MG63 (cell line): ENCODE measurements around the gene CYSTM1. TPM values are rescaled to one million over a fixed set of nuclear protein-coding genes. Genes with fewer than 3 reads are reported as not detected.
A peak's percentile ranks its signal among the peaks of the same experiment; 100 is the strongest.

Source experiments
- DNase-seq: peaks from one replicate; pipeline ENCODE4 v3.0.0-alpha.2; 2020
- H3K27me3 ChIP-seq: fragments of 250-450 bp; sonication (Bioruptor Pico); 2 replicates; pipeline ENCODE4 v1.5.1; 2020; ENCODE audit warnings: mild to moderate bottlenecking, moderate library complexity
- H3K36me3 ChIP-seq: fragments of 250-450 bp; sonication (Bioruptor Pico); 2 replicates; pipeline ENCODE4 v1.5.1; 2020; ENCODE audit warnings: mild to moderate bottlenecking, moderate library complexity
- H3K4me3 ChIP-seq: fragments of 250-450 bp; sonication (Bioruptor Pico); 2 replicates; pipeline ENCODE4 v1.5.1; 2020; ENCODE audit warnings: mild to moderate bottlenecking, moderate library complexity
- H3K9me3 ChIP-seq: fragments of 250-450 bp; sonication (Bioruptor Pico); 2 replicates; pipeline ENCODE4 v1.5.1; 2020; ENCODE audit warnings: mild to moderate bottlenecking, moderate library complexity
- total RNA-seq: library from RNA; depleted of rRNA; stranded (reverse); fragments of >200 nt; shearing (Covaris generic); gene quantifications from 2 replicates; pipeline ENCODE4 v1.2.3, GENCODE V29; 2014; ENCODE audit warnings: low replicate concordance

The CYSTM1 gene
- total RNA-seq, 1 experiment from 2014 or later, result 29.4 TPM

DNA sequence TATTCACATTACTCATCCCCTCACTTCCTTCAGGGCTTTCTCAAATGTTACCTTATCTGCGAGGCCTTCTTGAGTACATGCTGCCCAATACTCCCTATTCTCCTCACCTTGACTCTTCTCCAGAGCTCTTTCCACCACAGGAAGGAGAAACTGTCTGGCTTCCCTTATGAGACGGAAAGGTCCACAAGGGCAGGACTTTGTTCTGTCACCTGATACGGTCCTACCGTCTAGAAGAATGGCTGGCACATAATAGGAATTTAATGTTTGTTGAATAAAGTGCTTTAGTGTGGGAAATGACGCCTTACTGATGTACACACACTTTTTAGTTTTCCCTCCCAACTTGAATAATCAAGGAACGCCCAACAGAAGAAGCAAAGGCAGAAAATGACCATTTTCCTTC is 75.4 kb downstream of the CYSTM1 start:
- H3K36me3 ChIP-seq, result peaks cover 43% of the 10 kb centered on the region
- DNase-seq, result no peak
- H3K4me3 ChIP-seq, result no peak overlapping the region
- H3K9me3 ChIP-seq, result no peaks in the 10 kb centered on the region
- H3K27me3 ChIP-seq, result no peaks in the 10 kb centered on the region

DNA sequence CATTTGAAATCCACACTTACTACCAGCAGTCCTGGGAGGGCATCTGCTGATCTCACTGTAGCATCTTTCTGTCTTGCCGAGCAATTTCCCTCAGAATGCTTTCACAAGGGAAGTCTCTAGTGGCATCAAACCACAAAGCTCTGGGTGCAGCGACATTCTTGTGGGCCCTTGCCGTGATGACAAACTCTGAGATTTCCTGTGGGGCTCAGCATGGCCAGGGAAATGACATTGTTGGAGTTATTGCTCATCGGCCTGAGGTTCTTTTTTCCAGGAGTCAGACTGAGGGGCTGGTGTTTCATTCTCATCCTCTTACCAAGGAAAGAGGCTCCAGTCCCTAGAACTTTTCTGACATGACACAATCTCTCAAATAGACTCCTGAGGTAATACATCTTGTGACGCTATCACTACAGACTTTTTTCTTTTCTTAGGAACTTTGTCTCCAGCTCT is 76.6 kb downstream of the CYSTM1 start:
- Histone ChIP-seq H3K4me3 (no peak overlapping the region), H3K36me3 (peaks cover 37% of the 10 kb centered on the region), H3K27me3 (no peaks in the 10 kb centered on the region), H3K9me3 (no peaks in the 10 kb centered on the region)
- peak; percentile 72 for DNase-seq

DNA sequence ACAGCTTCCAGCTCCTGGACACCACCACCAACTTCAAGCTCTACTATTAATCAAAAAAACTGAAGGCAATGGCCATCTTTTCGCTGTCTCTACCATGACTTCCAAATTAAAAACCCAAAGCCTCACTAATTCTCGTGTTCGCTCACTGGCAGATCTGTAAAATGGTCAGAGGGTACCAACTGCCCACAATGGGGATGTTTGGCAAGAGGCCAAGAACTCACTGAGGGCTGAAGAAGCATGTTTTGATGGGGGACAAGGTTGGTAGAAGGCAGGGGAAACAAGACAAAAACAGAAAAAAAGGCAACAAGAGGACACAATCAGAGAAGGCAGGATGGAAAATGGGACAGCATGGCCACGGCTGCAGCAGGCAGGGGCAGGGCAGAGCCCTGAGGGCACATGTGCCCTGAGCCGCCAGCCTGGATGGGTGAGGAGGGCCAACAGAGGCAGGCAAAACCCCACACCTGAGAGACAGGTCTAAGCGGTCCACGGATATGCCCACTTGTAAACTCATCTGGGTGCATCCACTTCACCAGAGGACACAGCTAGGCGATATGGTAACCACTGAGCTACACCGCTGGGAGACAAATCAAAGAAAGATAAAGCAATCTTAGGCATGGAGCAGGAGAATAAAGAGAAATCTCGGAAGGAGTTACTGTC is 77.6 kb downstream of the CYSTM1 start:
- no peak overlapping the region for H3K4me3 ChIP-seq
- no peaks in the 10 kb centered on the region for H3K27me3 ChIP-seq
- H3K9me3 ChIP-seq, result no peaks in the 10 kb centered on the region
- no peak for DNase-seq
- peaks cover 37% of the 10 kb centered on the region for H3K36me3 ChIP-seq

DNA sequence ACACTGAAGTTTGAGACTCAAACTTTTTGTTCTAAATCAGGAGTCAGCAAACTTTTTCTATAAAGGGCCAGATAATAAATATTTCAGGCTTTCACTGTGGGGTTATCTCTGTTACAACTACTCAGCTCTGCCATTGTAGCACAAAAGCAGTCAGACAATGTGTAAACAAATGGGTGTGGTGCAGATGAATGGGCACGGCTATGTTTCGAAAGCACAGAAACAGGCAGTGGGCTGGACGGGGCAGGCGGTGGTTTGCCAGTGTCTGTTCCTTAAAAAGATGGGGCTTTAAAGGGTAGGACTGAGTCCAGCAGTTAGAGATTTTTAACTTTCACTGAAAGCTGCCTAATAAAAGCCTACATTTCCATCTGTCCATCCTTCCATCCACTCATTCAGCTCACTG is 79.0 kb downstream of the CYSTM1 start:
- H3K36me3 ChIP-seq, result peaks cover 32% of the 10 kb centered on the region
- H3K4me3 ChIP-seq, result no peak overlapping the region
- H3K27me3 ChIP-seq, result no peaks in the 10 kb centered on the region
- DNase-seq, result peak; percentile 31
- H3K9me3 ChIP-seq, result no peaks in the 10 kb centered on the region

DNA sequence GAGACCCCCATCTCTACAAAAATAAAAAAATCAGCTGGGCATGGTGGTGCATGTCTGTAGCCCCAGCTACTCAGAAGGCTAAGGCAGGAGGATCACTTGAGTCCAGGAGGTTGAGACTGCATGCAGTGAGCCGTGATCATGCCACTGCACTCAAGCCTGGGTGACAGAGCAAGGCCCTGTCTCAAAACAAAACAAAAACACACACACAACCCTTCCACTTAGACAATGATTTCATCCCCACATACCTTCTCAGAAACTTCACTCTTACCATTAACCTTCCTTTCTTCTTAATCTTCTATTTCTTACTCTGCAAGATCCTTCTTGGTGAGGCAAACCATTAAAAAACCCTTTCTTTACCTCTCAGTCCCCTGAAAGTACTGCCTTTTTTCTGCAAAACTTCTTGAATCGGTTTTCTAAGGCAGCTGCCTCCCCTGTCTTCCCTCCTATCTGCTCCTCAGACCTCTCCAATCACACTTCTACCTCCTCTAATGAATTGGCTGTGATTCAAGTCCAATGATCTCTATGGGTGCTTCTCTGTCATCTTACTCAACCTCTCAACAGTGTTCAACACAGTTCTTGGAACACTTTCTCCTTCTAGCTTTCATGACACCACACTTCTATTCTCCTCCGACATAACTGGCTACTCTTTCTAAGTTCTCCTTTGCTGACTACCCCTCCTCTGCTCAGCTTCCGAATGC is 80.6 kb downstream of the CYSTM1 start:
- no peak for DNase-seq
- Histone ChIP-seq H3K27me3 (no peaks in the 10 kb centered on the region), H3K4me3 (no peak overlapping the region), H3K36me3 (peaks cover 31% of the 10 kb centered on the region), H3K9me3 (no peaks in the 10 kb centered on the region)

DNA sequence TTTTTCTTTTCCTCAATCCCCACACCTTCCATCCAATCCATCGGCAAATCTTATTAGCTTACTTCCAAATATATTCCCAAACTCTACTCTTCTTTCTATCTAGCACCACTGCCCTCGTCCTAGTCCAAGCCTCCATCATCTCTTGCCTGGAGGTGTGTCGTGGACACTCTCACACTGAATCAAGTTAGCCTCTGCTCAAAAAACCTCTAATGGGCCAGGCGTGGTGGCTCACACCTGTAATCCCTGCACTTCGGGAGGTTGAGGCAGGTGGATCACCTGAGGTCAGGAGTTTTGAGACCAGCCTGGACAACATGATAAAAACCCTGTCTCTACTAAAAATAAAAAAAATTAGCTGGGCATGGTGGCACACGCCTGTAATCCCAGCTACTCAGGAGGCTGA is 81.7 kb downstream of the CYSTM1 start:
- Histone ChIP-seq H3K27me3 (no peaks in the 10 kb centered on the region), H3K4me3 (no peak overlapping the region), H3K36me3 (peaks cover 32% of the 10 kb centered on the region), H3K9me3 (no peaks in the 10 kb centered on the region)
- no peak for DNase-seq

DNA sequence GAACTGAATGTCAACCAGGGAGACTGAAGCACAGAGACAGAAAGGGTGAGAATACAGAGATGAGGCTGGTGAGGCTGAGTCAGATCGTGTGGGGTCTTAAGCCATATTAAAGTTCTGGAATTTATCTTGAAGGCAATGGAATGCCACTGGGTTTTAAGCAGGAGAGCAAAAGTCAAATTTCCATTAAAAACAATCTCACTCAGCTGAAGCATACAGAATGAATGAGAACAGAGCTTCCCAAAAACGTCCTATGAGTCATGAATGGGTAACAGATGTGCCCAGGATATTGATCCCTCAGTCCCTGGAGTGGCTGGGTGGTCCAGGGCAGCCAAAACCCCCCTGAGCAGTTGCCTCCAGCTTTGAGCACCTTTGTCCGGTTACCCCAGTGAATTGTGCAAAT is 83.0 kb downstream of the CYSTM1 start:
- peaks cover 24% of the 10 kb centered on the region for H3K36me3 ChIP-seq
- no peaks in the 10 kb centered on the region for H3K9me3 ChIP-seq
- no peak overlapping the region for H3K4me3 ChIP-seq
- H3K27me3 ChIP-seq, result no peaks in the 10 kb centered on the region
- DNase-seq, result no peak

DNA sequence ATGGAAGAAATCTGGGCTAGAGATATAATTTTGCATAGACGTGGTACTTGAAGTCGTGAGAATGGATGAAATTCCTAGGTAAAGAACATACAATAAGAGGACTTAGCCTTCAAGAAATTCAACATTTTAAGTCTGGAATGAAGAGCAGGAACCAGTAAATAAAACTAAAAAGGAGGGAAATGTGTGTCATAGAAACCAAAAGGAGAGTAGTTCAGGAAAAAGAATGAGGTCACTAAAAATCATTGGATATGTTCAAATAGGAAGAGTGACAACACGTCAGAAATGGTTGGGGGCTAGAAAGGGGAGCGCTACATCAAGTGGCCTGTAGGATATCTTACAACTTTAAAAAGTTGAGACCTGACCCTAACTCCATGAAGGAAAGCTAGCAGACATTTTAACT is 83.9 kb downstream of the CYSTM1 start:
- Histone ChIP-seq H3K27me3 (no peaks in the 10 kb centered on the region), H3K4me3 (no peak overlapping the region), H3K9me3 (no peaks in the 10 kb centered on the region), H3K36me3 (peaks cover 19% of the 10 kb centered on the region)
- DNase-seq, result no peak

DNA sequence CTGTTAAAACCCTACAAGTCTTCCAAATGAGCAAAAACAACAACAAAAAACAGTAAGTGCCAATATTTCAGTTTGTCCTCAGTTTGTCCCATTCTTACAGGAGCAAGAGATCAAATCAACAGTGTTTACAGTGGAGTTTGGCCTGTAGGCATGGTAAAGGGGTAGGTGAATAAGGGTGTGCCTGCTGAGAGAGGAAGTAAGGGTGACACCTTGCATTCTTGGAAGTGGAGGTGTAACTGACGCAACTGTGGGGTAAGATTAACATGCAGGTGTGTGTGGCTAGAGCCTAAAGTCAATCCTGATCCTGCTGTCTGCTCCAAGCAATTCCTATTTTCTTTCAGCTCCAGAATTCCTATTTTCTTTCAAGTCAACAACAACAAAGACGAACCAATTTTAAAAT is 84.5 kb downstream of the CYSTM1 start:
- peaks cover 19% of the 10 kb centered on the region for H3K36me3 ChIP-seq
- H3K4me3 ChIP-seq, result no peak overlapping the region
- DNase-seq, result no peak
- no peaks in the 10 kb centered on the region for H3K27me3 ChIP-seq
- no peaks in the 10 kb centered on the region for H3K9me3 ChIP-seq

DNA sequence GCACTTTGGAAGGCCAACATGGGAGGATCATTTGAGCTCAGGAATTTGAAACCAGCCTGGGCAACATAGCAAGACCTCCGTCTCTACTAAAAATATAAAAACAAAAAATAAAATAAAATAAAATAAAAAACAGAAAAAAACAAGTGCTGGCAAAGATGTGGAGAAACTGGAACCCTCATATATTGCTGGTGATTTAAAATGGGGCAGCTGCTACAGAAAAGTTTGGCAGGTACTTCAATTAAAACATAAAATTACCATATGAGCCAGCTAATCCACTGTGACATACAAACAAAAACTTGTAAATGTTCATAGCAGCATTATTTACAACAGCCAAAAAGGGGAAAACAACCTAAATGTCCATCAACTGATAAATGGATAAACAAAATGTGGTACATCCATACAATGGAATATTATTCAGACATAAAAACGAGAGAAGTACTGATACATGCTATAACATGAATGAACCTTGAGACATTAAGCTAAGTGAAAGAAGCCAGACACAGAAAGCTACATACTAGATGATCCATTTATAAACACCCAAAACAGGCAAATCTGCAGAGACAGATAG is 85.2 kb downstream of the CYSTM1 start:
- no peak overlapping the region for H3K4me3 ChIP-seq
- no peaks in the 10 kb centered on the region for H3K9me3 ChIP-seq
- H3K36me3 ChIP-seq, result peaks cover 19% of the 10 kb centered on the region
- no peak for DNase-seq
- no peaks in the 10 kb centered on the region for H3K27me3 ChIP-seq

DNA sequence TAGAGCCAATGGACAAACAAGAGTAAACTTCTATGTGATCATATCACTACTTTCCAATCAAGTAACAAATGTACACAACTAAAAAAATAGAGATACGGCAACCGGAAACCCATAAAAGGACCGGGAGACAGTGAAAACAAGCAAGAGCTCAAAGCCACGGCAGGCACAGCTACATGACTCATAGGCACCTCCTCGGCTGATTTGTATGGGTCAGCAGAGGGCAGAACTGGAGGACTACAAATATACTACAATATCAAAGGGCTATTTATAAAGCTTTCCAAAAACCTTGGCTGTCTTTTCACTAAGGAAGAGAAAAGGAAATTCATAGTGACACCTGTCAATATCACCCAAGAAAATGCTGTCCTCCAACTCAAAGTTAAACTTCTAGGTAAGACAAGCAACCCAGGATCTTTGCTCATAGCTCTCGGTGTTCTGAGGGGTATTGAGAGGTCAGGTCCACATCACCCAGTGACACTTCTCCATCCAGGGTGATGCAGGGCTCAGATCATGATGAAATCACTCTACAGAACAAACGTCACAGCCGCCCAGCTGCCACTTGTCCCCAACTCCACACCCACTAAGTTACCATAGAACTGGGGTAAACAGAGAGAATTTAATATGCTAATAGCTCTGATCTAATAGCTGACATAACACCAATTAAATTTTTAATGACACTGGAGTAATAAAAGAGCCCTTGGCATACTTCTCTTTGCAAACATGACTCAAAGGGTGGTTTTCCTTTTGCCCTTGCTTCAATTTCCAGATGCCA is 86.6 kb downstream of the CYSTM1 start:
- H3K9me3 ChIP-seq, result no peaks in the 10 kb centered on the region
- peaks cover 16% of the 10 kb centered on the region for H3K36me3 ChIP-seq
- DNase-seq, result peak; percentile 91
- H3K4me3 ChIP-seq, result no peak overlapping the region
- no peaks in the 10 kb centered on the region for H3K27me3 ChIP-seq

DNA sequence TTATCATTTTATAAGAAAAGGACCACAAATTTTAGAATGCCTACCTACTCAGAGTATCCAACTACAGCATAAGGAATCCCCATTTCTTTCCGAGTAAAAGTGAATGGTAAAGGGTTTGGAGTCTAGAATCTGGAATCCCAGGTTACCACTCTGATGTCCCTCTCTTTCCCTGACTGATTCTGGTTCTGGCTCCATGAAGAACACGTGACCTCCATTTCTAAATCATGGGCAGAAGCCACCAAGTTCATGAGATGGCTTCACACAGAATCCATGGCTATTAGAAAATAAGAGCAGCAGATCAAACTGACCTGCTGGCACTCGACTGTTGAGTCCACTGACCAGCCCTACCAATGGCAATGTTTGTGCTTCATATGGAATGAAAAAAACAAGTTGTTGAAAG is 87.2 kb downstream of the CYSTM1 start:
- Histone ChIP-seq H3K4me3 (no peak overlapping the region), H3K27me3 (no peaks in the 10 kb centered on the region), H3K9me3 (no peaks in the 10 kb centered on the region), H3K36me3 (peaks cover 16% of the 10 kb centered on the region)
- DNase-seq, result no peak

DNA sequence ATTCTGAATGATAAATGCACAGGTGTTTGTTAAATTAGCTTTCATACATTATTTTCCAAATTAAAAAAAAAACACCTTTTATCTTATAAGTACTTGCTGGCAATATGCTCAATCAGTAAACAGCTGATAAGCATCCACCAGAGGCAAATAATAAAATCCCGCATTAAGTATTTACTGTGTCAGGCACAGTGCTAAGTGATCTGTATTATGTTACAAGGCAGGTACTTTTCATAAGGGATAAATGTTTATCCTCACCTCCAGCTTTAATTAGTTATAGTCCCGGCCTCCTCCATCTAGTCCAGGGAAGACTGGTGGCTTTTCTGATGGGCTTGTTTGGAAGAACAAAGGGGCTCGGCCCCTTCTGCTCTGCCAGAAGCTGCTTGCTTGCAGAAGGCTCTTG is 87.9 kb downstream of the CYSTM1 start:
- H3K9me3 ChIP-seq, result no peaks in the 10 kb centered on the region
- H3K36me3 ChIP-seq, result peaks cover 17% of the 10 kb centered on the region
- H3K4me3 ChIP-seq, result no peak overlapping the region
- H3K27me3 ChIP-seq, result no peaks in the 10 kb centered on the region
- DNase-seq, result no peak

DNA sequence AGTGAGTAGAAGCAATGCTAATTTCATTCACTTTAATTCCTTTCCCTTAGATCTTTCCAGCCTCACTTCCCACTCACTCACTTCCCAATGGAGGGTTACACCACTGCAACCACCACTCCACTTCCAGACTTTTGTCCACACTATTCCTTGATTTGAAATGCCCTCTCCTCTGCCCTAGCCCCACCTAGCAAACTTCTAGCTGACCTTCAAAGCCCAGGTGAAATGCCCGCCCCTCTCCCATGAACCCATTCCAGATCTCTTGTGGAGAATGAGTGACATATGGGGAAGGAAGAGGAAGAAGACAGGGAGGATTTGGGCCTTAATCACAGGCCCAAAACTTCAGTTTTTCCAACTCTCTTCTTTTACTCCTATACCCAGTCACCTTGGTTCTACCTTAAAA is 90.9 kb downstream of the CYSTM1 start:
- Histone ChIP-seq H3K4me3 (no peak overlapping the region), H3K9me3 (no peaks in the 10 kb centered on the region), H3K36me3 (peaks cover 11% of the 10 kb centered on the region), H3K27me3 (no peaks in the 10 kb centered on the region)
- DNase-seq, result no peak

DNA sequence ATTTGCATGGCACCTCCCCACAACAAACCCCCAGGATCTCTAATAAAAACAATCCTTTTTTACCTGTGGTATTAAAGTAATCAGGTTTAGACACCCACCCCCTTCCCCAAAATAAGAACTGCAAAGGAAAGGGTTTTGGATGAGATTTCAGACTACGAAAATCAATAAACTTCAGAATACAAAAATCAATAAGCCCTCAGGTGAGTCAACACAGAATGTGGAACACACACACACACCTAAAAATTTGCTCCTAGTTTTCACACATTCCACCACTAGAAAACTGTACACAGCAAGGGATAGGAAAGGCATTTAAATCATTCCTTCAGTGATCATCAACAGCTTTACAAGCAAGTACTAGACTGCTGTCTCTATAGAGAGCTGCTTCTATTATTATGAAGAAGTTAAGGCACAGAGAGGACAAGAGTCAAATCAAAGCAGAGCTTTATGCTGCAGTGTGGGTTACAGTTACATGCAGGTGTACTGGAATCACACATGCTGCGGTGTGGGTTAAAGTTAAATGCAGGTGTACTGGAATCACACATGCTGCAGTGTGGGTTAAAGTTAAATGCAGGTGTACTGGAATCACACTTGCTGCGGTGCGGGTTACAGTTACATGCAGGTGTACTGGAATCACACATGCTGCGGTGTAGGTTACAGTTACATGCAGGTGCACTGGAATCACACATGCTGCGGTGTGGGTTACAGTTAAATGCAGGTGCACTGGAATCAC is 91.6 kb downstream of the CYSTM1 start:
- no peak overlapping the region for H3K4me3 ChIP-seq
- H3K36me3 ChIP-seq, result peaks cover 11% of the 10 kb centered on the region
- no peak for DNase-seq
- no peaks in the 10 kb centered on the region for H3K9me3 ChIP-seq
- no peaks in the 10 kb centered on the region for H3K27me3 ChIP-seq

DNA sequence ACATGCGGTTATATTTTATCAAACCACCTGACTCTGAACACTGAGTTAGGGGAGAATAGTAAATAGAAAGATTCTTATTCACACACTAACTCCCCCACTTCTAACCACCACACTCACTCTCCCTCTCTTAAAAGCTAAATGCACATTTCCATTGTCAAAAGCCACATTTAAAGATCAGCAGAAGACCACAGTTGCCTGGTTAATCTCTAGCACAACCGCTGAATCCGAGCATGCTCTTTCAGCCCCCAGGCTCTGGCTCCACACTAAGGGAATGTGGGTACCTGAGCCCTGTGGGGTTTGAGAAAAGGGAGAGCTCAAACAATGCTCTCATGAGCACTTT is 92.2 kb downstream of the CYSTM1 start:
- H3K27me3 ChIP-seq, result no peaks in the 10 kb centered on the region
- no peak for DNase-seq
- H3K4me3 ChIP-seq, result no peak overlapping the region
- no peaks in the 10 kb centered on the region for H3K9me3 ChIP-seq
- peaks cover 11% of the 10 kb centered on the region for H3K36me3 ChIP-seq

DNA sequence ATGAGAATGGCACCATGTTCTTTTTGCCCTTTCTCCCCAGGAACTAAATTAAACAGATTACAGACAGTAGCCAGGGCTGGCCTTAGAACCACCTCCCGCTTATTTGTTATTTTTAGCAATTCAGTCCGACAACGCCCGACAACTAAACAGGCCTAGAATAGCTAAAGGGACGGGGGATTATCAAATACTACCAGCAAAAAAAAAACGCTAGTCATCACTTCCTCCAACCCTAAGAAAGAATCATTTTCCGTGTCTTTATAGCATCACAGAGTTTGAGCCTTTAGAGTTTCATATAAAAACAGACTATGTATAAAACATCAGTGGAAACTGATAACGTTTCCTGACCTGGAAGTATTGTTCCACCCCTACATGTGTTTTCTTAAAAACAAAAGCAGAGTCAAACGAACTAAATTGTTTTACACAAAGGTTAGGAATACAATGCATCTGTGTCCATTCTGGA is 92.6 kb downstream of the CYSTM1 start:
- H3K4me3 ChIP-seq, result no peak overlapping the region
- H3K27me3 ChIP-seq, result no peaks in the 10 kb centered on the region
- no peak for DNase-seq
- peaks cover 12% of the 10 kb centered on the region for H3K36me3 ChIP-seq
- no peaks in the 10 kb centered on the region for H3K9me3 ChIP-seq
